GM12874 (cell line): Measurements from ENCODE around the gene PLXNA4.
A peak's percentile ranks its signal among the peaks of the same experiment; 100 is the strongest.

Experiments used
- CTCF ChIP-seq: IDR thresholded peaks from 2 replicates; pipeline ENCODE4 v1.5.1; 2011; ENCODE audit warnings: low read depth, mild to moderate bottlenecking, control low read depth, low read length, moderate library complexity; ENCODE audit not compliant: insufficient read depth

The PLXNA4 gene

GRCh38 chr7:132326878-132327589 lies 249.2 kb downstream of the PLXNA4 start:
- TF ChIP-seq CTCF: no peak

- no peak for TF ChIP-seq CTCF
Measured at GRCh38 chr7:132322970-132323369, 253.3 kb downstream of the PLXNA4 start.

- TF ChIP-seq CTCF: no peak
Measured at GRCh38 chr7:132321387-132321786, 254.9 kb downstream of the PLXNA4 start.

GRCh38 chr7:132319481-132319880 lies 256.8 kb downstream of the PLXNA4 start:
- TF ChIP-seq CTCF: no peak

GRCh38 chr7:132318352-132319318 lies 257.6 kb downstream of the PLXNA4 start:
- TF ChIP-seq CTCF: peak; percentile 86

GRCh38 chr7:132317701-132318351 lies 258.4 kb downstream of the PLXNA4 start:
- no peak for TF ChIP-seq CTCF

- TF ChIP-seq CTCF: no peak
Measured at GRCh38 chr7:132312531-132313055, 263.7 kb downstream of the PLXNA4 start.
